Measurements from ENCODE around the gene SAT1.

Gene SAT1

DNA sequence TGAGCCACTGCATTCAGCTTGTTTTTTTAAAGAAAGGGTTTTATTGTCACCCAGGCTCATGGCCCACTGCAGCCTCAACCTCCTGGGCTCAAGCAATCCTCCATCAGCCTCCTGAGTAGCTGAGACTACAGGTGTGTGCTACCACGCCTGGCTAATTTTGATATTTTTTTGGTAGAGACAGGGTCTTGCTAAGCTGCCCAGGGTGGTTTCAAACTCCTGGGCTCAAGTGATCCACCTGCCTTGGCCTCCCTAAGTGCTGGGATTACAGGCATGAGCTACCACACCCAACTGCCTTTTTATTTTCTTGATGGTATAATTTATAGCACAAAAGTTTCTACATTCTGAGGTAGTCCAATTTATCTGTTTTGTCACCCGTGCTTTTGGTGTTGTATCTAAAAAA is 38.9 kb downstream of the SAT1 start:
- Histone ChIP-seq H3K4me1 (ENCODE audit: insufficient read depth, low read length, poor library complexity, severe bottlenecking) (peaks cover 5% of the 10 kb centered on the region), H2AFZ (ENCODE audit: low read length) (no peak overlapping the region), H3K27me3 (ENCODE audit: insufficient read depth, low read length, poor library complexity, severe bottlenecking) (no peaks in the 10 kb centered on the region), H3F3A (ENCODE audit: low read depth) (no peaks in the 10 kb centered on the region), H3K4me2 (ENCODE audit: low read depth, low read length, poor library complexity, severe bottlenecking) (no peak overlapping the region), H4K20me1 (ENCODE audit: insufficient read depth, low read length, poor library complexity, severe bottlenecking) (no peaks in the 10 kb centered on the region), H3K9me2 (replicated peaks; ENCODE audit: low read depth, low read length) (no peaks in the 10 kb centered on the region), H3K36me3 (ENCODE audit: insufficient read depth, low read length) (no peaks in the 10 kb centered on the region), H3K79me2 (ENCODE audit: insufficient read depth, low read length) (no peaks in the 10 kb centered on the region), H3K4me3 (ENCODE audit: low read length, poor library complexity, severe bottlenecking) (no peak overlapping the region), H3K9me3 (ENCODE audit: insufficient read depth, low read depth, low read length) (no peaks in the 10 kb centered on the region), H3K9ac (ENCODE audit: low read depth, low read length, poor library complexity, severe bottlenecking) (no peak overlapping the region)
- no peak for TF ChIP-seq EZH2phosphoT487 (IDR thresholded peaks at IDR 0.05; ENCODE audit: borderline replicate concordance)
- TF ChIP-seq, protein P1, sequence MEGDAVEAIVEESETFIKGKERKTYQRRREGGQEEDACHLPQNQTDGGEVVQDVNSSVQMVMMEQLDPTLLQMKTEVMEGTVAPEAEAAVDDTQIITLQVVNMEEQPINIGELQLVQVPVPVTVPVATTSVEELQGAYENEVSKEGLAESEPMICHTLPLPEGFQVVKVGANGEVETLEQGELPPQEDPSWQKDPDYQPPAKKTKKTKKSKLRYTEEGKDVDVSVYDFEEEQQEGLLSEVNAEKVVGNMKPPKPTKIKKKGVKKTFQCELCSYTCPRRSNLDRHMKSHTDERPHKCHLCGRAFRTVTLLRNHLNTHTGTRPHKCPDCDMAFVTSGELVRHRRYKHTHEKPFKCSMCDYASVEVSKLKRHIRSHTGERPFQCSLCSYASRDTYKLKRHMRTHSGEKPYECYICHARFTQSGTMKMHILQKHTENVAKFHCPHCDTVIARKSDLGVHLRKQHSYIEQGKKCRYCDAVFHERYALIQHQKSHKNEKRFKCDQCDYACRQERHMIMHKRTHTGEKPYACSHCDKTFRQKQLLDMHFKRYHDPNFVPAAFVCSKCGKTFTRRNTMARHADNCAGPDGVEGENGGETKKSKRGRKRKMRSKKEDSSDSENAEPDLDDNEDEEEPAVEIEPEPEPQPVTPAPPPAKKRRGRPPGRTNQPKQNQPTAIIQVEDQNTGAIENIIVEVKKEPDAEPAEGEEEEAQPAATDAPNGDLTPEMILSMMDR (conservative IDR thresholded peaks at IDR 0.05; ENCODE audit: low read length), result no peak

DNA sequence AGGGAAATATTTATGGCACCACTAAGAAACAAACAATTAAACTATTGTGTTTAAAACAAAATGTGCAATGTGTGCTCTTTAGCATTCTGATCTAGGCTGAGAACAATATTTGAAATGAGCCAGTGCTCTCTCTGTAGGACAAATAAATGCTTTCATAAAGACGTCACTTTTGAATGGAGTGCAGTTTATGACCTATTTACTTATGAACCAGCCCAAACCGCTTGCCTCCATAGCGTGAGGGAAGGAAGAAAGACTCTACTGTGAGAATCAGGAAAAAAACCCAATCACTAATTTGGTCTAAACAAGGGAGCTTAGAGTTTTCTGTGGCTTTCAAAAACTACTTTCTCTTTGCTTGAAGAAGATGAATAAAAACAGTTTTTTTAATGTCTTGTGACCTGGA is 39.4 kb downstream of the SAT1 start:
- peaks cover under 1% of the 10 kb centered on the region for H3K4me1 ChIP-seq (ENCODE audit: insufficient read depth, low read length, poor library complexity, severe bottlenecking)
- H3K9ac ChIP-seq (ENCODE audit: low read depth, low read length, poor library complexity, severe bottlenecking), result no peak overlapping the region
- H3F3A ChIP-seq (ENCODE audit: low read depth), result no peaks in the 10 kb centered on the region
- H3K79me2 ChIP-seq (ENCODE audit: insufficient read depth, low read length), result no peaks in the 10 kb centered on the region
- H3K36me3 ChIP-seq (ENCODE audit: insufficient read depth, low read length), result no peaks in the 10 kb centered on the region
- no peaks in the 10 kb centered on the region for H3K9me2 ChIP-seq (replicated peaks; ENCODE audit: low read depth, low read length)
- TF ChIP-seq, protein P1 (conservative IDR thresholded peaks at IDR 0.05; ENCODE audit: low read length), result no peak
- no peak for TF ChIP-seq EZH2phosphoT487 (IDR thresholded peaks at IDR 0.05; ENCODE audit: borderline replicate concordance)
- H3K4me2 ChIP-seq (ENCODE audit: low read depth, low read length, poor library complexity, severe bottlenecking), result no peak overlapping the region
- H4K20me1 ChIP-seq (ENCODE audit: insufficient read depth, low read length, poor library complexity, severe bottlenecking), result no peaks in the 10 kb centered on the region
- no peak overlapping the region for H2AFZ ChIP-seq (ENCODE audit: low read length)
- H3K9me3 ChIP-seq (ENCODE audit: insufficient read depth, low read depth, low read length), result no peaks in the 10 kb centered on the region
- H3K4me3 ChIP-seq (ENCODE audit: low read length, poor library complexity, severe bottlenecking), result no peak overlapping the region
- no peaks in the 10 kb centered on the region for H3K27me3 ChIP-seq (ENCODE audit: insufficient read depth, low read length, poor library complexity, severe bottlenecking)

DNA sequence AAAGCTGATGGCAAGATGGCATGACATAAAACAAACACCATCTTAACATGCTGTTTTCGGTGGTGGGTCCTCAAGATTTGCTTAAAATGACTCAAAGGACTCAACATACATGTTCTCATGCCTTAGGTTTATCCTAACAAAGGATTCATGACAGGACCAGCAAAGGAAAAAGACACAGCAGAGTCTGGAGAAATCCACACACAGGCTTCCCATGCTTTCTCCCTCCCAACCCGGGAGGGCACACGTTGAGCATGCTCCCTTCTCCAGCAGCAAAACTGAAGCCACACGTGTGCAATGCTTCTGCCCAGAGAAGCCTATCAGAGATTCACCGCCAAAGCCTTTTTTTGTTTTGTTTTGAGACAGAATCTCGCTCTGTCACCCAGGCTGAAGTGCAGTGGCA is 39.9 kb downstream of the SAT1 start:
- Histone ChIP-seq H3K79me2 (ENCODE audit: insufficient read depth, low read length) (no peaks in the 10 kb centered on the region), H2AFZ (ENCODE audit: low read length) (no peak overlapping the region), H3K27me3 (ENCODE audit: insufficient read depth, low read length, poor library complexity, severe bottlenecking) (no peaks in the 10 kb centered on the region), H3K9ac (ENCODE audit: low read depth, low read length, poor library complexity, severe bottlenecking) (no peak overlapping the region), H3F3A (ENCODE audit: low read depth) (no peaks in the 10 kb centered on the region), H3K4me3 (ENCODE audit: low read length, poor library complexity, severe bottlenecking) (no peak overlapping the region), H3K9me3 (ENCODE audit: insufficient read depth, low read depth, low read length) (no peaks in the 10 kb centered on the region), H3K4me1 (ENCODE audit: insufficient read depth, low read length, poor library complexity, severe bottlenecking) (no peaks in the 10 kb centered on the region), H3K9me2 (replicated peaks; ENCODE audit: low read depth, low read length) (no peaks in the 10 kb centered on the region), H3K4me2 (ENCODE audit: low read depth, low read length, poor library complexity, severe bottlenecking) (no peak overlapping the region), H4K20me1 (ENCODE audit: insufficient read depth, low read length, poor library complexity, severe bottlenecking) (no peaks in the 10 kb centered on the region), H3K36me3 (ENCODE audit: insufficient read depth, low read length) (no peaks in the 10 kb centered on the region)
- TF ChIP-seq, protein P1 (conservative IDR thresholded peaks at IDR 0.05; ENCODE audit: low read length), result no peak
- no peak for TF ChIP-seq EZH2phosphoT487 (IDR thresholded peaks at IDR 0.05; ENCODE audit: borderline replicate concordance)
